Pancreas (tissue), 10 donors: ENCODE measurements around the gene SPTB. TPM values are rescaled to one million over a fixed set of nuclear protein-coding genes. Genes with fewer than 3 reads are reported as not detected.

Experiments used
- ATAC-seq, 4 donors: fragments of 200-7000 bp; cut with Tn5 transposase; one replicate each; pipeline versions ENCODE4 v1.8.0 to v1.9.1; 2020; ENCODE audit warnings: mild to moderate bottlenecking in 4 of 4, moderate library complexity in 4 of 4
- DNase-seq, 6 donors: peaks; one replicate each; pipeline ENCODE4 v3.0.0-alpha.2; 2020
- FAIRE-seq: peaks from 2 replicates; lab custom pipeline; 2012; peaks lifted over from hg19 to GRCh38; lab: Jason Lieb, UNC
- H3K27ac ChIP-seq, 4 donors: fragments of 200-600 bp; sonication (generic); 1 replicate in 3 of 4; 2 replicates in 1 of 4; pipeline versions ENCODE4 v1.5.0 to v1.8.0; 2020
- H3K27me3 ChIP-seq, 4 donors: fragments of 200-600 bp; one replicate each; pipeline ENCODE4 v1.8.0; 2021
- H3K36me3 ChIP-seq, 3 donors: fragments of 200-600 bp; sonication (generic) in 1 of 3; one replicate each; pipeline versions ENCODE4 v1.5.0 to v1.8.0; 2020 to 2021
- H3K4me1 ChIP-seq, 3 donors: fragments of 200-600 bp; one replicate each; pipeline ENCODE4 v1.8.0; 2021
- H3K4me3 ChIP-seq, 4 donors: fragments of 200-600 bp; sonication (generic) in 2 of 4; one replicate each; pipeline versions ENCODE4 v1.5.0 to v1.8.0; 2020 to 2021
- H3K9me3 ChIP-seq, 4 donors: fragments of 200-600 bp; one replicate each; pipeline ENCODE4 v1.8.0; 2021
- CTCF ChIP-seq, 4 donors: fragments of 200-600 bp; sonication (generic) in 3 of 4; IDR thresholded peaks; one replicate each; pipeline versions ENCODE4 v1.5.0 to v1.8.0; 2021; ENCODE audit warnings: antibody characterized with exemption in 4 of 4
- WGBS, 2 donors: extraction: QIAGEN DNeasy Blood & Tissue Kit; methylation state at CpG; one replicate each; pipeline ENCODE4 v1.1.7; 2013; 5-methylcytosine and 5-hydroxymethylcytosine counted together
- intact Hi-C, 3 donors: fragments of 100-400 bp; cut with DNase I; formaldehyde crosslinking; loops; one replicate each; pipeline versions ENCODE4 v1.11.1 to v1.14.2; 2022
- polyA plus RNA-seq, 2 donors: library from polyadenylated mRNA; stranded (reverse); fragments of 200-250 nt; gene quantifications; one replicate each; pipeline ENCODE4 v1.2.3, GENCODE V29; 2013
- total RNA-seq, 6 donors: library from RNA; stranded (reverse); fragmentation: NEBNext Ultra II Directional in 4 of 6; extraction: Animal tissue kit (Norgen Biotek cat#: 25700) in 4 of 6; gene quantifications; one replicate each; pipeline versions ENCODE4 v1.2.1 to v1.2.4, GENCODE V29; 2021 to 2023
- donor health status: healthy with polysubstance abuse.
- donor health status: DM: no; HTN: no; CAD: no; lungs with moderate emphysema.
- donor health status: DM: no; HTN: no; CAD: no.
- donor health status: control.
- donor health status: control.
- donor health status: Bipolar disorder and iron deficiency.
- donor health status: DM: yes; HTN: yes; CAD: no.
- donor health status: DM: no; HTN: no; CAD: no.
- donor health status: DM: no; HTN: no; CAD: no.
- donor health status: DM: yes; HTN: yes; CAD: no.

The SPTB gene
- total and polyA plus RNA-seq, 8 donors: 0.73 to 6.5 (median 2.8) TPM

DNA sequence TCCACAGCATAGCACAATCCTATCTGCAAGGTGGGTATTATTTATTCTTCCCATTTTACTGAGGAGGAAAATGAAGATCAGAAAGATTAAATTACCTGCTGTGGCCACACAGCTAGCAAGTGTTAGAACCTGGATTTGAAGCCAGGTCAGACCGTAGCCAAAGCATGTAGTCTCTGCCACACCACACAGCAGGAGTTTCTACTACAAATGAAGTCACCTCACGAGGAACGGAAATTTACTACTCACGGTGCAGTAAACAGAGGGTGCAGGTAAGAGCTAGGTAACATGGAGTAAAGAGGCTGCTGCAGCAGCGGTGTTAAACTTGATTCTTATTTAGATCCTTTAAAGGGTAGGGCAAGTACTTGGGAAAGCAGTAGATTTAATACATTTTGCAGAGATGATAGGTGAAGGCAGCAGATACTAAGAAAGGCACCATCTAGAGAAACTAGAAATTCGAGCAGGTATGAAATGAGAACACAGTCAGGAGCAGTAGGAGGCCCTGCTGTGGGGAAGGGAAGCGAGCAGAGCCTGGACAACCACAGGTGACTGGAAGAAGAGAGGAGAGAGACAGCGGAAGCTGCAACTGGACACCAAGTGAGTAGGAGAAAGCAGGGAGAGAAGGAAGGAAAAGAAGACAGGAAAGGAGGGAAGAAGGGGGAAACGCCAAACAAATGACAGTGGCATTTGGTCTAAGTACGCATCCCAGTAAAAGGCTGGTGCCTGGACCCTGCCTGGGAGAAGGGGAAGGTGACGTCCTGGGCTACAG lies 21.5 kb downstream of the SPTB start:
- no peaks in the 10 kb centered on the region for H3K4me1 ChIP-seq
- no peak overlapping the region for H3K4me3 ChIP-seq
- no peak for TF ChIP-seq CTCF (IDR thresholded peaks at IDR 0.05)
- DNase-seq (no peak), FAIRE-seq (no peak), ATAC-seq (no peak)
- H3K36me3 ChIP-seq: no peaks in the 10 kb centered on the region
- 82 to 86% methylated on average over 11 of the region's 11 CpGs for WGBS, 2 donors
- H3K27ac ChIP-seq: no peak overlapping the region
- H3K27me3 ChIP-seq: no peaks in the 10 kb centered on the region
- no peaks in the 10 kb centered on the region for H3K9me3 ChIP-seq
- intact Hi-C loops: no loop called here

GRCh38 chr14:64856529-64857445 lies 22.9 kb downstream of the SPTB start:
- H3K4me1 ChIP-seq: no peaks in the 10 kb centered on the region
- intact Hi-C loops: no loop called here
- no peak overlapping the region for H3K4me3 ChIP-seq
- FAIRE-seq: no peak
- TF ChIP-seq CTCF (IDR thresholded peaks at IDR 0.05): no peak
- 82 to 83% methylated on average over 11 of the region's 11 CpGs for WGBS, 2 donors
- no peak for ATAC-seq
- H3K36me3 ChIP-seq: no peaks in the 10 kb centered on the region
- no peak overlapping the region for H3K27ac ChIP-seq
- no peak for DNase-seq
- no peaks in the 10 kb centered on the region for H3K27me3 ChIP-seq
- no peaks in the 10 kb centered on the region for H3K9me3 ChIP-seq

- no peak for TF ChIP-seq CTCF (IDR thresholded peaks at IDR 0.05)
- intact Hi-C loops: no loop called here
- DNase-seq: no peak
These were observed 23.8 kb downstream of the SPTB start for GRCh38 chr14:64855721-64856528.

DNA sequence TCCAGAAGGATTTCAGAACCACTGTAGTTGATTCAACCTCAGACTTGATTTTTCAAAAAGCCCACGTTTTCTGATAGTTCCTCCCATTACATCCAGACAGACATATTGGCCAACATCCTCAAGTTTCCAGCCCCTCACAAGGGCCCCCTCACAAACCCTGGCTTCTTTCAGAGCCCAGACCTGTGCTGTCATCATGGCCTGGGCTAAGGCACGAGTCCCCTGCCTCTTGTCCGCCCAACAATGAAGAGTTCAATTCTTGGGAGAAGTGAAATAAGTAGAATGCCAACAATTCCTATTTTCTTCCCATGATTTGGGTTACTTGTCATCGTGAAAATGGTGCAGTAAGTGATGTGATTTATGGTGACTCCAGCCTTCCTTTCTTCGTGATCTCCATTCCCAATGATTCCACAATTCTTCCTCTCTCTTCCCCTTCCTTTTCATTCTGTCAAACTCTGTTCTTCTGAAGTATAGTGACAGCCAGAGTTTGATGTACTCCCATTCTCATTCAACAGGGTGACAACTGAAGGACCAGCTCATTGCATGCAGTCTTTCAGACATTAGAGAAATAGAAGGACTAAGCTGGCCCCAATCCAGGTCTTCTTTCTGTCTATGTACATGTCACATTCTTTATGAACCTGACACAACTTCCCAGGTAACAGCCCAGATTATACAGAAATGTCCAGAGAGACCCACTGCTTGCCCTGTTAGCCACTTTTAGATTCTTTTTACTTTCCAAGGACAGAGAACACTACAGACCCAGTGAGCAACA lies 29.2 kb downstream of the SPTB start:
- no peak overlapping the region for H3K4me3 ChIP-seq
- H3K27me3 ChIP-seq: no peaks in the 10 kb centered on the region
- no peaks in the 10 kb centered on the region for H3K4me1 ChIP-seq
- H3K36me3 ChIP-seq: no peaks in the 10 kb centered on the region
- no peak overlapping the region for H3K27ac ChIP-seq
- 78 to 86% methylated on average over 5 of the region's 5 CpGs for WGBS, 2 donors
- H3K9me3 ChIP-seq: no peaks in the 10 kb centered on the region
- no peak for TF ChIP-seq CTCF (IDR thresholded peaks at IDR 0.05)
- FAIRE-seq: no peak
- intact Hi-C loops: no loop called here
- no peak for ATAC-seq
- no peak for DNase-seq

More at GRCh38 chr14:64855721-64856528, 23.8 kb downstream of the SPTB start:
- H3K4me1 ChIP-seq: no peaks in the 10 kb centered on the region
- ATAC-seq (peak in 1 of 4 donors; percentile 22), FAIRE-seq (no peak)
- H3K27me3 ChIP-seq: no peaks in the 10 kb centered on the region
- H3K4me3 ChIP-seq: no peak overlapping the region
- no peaks in the 10 kb centered on the region for H3K9me3 ChIP-seq
- H3K36me3 ChIP-seq: no peaks in the 10 kb centered on the region
- H3K27ac ChIP-seq: no peak overlapping the region
- whole genome bisulfite sequencing, 2 donors: 64 to 66% methylated on average over 6 of the region's 6 CpGs
